ENCODE results near the gene WDR64.
"Not testable (repeated sequence)": the region's sequence is repeated elsewhere in the genome, so short reads cannot be mapped to it uniquely, and the experiment has no call there.

Gene WDR64

DNA sequence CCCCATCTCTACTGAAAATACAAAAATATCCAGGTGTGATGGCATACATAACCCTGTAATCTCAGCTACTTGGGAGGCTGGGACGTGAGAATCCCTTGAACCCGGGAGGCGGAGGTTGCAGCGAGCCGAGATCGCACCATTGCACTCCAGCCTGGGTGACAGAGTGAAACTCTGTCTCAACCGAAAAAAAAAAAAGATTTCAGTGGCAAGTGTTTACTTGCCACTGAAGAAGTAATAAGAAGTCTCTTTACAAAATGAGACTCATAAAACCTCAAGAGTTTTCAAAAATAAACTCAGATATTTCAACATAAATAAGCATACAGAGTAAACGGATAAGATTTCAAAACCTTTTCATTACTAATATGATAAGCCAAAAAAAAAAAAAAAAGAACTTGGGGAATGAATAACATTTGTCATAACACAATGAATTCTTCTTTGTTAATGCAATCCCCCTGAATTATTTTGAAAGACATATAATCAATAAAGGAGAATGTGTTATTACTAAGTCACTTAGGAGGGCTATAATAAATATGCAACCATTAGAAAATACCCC is 161.8 kb downstream of the WDR64 start:
- no peak for DNase-seq

DNA sequence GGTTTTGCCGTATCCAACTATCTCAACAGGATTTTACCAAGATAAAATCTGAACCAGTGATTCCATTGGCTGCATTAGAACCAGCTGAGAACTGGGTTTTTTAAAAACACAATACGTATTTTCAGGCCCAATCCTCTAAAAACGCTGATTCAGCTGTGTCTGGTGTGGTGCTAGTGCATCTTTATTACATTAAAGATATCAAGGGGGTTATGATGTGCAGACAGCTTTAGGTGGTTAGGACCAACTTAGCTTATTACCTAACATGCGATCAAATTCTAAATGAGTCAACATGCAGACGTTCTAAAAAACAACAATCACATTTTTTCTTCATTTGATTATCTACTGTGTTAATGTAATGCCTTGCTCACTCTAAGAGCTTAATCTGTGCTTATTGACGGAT is 163.9 kb downstream of the WDR64 start:
- DNase-seq = no peak

DNA sequence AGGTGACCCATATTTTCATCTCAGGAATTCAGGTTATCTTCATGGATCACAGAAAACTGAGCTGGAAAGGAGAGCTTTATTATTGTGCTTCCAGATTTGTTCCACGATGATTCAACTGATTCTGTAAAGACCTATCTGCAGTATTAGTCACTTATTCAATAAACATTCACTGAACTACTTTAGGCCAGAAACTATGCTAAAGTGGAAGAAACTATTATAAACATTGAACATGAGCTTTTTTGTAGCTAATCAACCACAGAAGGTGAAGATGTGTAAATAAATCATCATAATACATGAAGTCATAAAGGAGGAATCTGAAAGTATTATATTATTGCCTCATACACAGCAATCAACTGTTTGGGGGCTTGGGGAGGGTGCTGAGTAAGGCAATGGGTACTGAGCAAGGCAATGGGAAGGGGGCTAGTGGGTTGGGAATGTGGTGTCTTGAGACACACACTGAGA is 165.3 kb downstream of the WDR64 start:
- DNase-seq = no peak

DNA sequence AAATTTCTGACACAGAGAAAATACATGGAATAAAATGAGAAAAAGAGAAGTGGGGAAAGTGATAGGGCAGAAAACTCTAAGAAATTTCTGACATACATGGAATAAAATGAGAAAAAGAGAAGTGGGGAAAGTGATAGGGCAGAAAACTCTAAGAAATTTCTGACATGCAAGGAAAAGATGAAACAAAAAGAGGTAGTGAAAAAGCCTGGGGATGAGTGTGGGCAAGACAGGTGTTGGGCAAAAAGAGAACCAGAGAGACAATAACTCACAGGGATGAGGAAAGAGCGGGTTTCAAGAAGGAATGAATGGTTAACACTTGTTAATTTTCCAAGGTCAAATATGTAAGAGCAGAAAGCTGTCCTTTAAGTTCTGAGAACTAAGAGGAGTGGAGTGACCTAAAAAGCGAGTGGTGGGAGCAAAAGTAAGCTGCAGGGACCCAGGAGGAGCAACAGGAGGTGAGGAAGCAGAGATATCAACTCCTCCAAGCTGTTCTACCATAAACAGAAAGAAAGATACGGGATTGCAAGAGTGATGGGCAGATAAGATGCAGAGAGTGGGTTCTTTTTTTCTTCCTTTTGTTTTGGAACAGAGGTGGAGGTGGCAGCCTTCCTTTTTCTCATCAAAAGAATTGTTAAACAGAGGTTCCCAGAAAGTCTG is 166.0 kb downstream of the WDR64 start:
- no peak for DNase-seq

DNA sequence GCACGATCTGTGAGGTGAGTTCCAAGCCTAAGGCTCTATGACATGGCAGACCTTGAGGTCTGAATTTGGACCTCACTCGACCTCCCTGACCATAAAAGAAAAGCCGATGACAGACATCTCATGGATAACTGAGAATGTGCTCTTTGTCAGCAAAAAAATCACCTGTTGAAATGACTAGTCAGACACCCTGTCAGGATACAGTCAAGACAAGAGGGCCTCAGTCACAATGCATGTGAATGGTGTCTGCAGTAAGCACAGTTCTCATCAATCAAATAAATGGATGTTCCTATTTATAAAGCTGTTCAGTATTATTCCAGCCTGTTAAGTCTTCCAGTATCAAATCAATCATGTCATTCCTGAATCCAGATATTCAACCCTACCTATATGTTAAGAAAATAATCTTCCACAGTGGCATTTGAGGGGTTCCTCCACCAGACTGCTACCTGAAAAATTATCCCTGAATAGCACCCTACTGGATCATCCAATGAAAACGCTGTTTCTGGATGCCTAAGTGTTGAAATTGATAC is 167.3 kb downstream of the WDR64 start:
- DNase-seq = no peak

DNA sequence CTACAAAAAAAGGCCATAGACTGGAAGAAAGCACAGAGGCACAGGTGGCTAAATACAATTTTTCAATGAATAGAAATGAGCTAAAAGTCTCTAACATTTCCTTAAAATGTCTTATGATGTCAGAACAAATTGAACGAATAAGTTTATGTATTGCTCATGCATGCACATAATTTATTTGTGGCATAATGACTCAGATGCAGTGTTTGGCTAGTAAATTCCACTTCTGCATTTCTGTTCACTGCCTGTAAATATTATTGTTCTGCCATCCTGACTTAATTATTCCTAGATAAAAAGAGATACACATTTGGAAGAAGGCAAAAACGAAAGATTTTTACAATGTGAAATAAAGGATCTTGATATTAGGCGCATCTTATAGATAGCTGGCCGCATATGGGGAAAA is 169.3 kb downstream of the WDR64 start:
- no peak for DNase-seq

DNA sequence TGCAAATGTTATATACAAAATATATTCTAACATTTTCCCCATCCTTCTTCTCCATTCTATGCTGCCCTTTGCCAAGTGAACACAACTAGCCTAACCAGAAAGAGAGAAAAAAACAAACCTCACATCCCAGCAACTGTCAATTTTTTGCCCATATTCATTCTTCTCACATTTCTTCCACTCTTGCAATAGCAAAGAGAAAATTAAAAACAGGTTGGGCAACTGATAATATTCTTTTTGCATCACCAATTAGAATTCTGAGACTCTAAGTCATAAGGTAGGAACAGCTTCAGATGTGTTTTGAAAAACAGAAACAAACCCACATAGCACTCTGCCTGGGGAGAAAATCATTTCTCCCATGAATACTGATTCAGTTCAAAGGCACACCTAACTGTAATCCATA is 170.8 kb downstream of the WDR64 start:
- no peak for DNase-seq

DNA sequence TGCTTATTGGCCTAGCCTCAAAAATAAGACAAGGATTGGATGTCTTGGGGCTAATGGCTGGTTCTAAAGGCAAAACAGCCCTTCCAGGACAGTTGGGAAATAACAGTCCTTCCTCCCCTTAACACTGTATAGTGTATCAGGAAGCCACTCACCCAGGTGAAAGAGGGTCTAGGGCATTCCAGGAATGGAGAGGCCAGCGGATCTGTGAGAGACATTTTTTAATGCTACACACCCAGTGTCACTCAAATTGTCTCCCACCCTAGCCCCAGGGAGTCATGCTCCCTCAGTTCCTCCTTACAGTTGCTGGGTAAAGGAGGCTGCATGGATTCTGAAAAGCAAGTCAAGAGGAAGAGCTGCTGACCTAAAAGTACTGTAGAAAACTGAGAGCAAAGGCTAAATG is 171.8 kb downstream of the WDR64 start:
- DNase-seq = no peak

DNA sequence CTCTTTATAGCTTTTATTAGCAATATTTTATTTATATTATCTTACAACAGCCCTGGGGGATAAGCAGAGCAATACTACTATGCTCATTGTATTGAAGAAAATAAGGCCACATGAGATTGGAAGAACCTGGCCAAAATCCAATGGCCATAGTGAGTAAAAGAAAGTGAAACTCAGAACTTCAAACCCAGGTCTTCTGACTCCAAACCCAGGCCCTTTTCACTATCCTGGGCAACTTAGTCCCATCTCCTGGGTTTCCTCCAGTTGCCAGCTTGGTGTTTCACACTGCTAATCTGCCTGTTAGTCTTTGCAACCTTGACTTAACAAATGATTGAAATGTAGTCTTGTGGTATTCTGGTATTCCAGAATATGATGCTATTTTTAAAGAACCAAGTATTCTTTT is 173.5 kb downstream of the WDR64 start:
- no peak for DNase-seq

DNA sequence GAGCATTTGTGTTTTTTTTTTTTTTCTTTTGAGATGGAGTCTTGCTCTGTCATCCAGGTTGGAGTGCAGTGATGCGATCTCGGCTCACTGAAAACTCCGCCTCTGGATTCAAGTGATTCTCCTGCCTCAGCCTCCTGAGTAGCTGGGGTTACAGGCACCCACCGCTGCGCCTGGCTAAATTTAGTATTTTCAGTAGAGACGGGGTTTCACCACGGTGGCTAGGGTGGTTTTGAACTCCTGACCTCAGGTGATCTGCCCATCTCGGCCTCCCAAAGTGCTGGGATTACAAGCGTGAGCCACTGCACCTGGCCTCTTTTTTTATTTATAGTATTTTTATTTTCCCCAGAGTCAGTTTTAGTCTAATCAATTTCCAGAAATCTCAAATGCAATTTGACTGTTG is 174.5 kb downstream of the WDR64 start:
- not testable (repeated sequence) for DNase-seq

DNA sequence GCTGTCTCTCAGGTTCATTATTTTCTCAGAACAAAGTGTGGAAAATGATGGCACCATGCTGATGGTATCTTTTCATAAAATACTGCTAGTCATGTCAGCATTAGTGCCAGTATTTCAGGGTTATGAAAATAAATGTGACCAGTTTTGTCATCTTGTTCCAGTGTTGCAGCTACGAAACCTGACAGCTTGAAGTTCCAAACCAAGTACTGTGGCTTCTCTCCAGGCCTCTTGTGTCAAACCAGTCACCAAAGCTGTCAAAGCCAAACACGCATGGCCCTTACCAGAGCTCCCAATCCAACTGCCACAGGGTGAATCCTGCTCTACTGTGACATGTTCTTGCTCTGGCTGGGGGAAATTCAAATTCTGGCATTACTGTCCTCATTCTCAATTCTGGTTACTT is 175.2 kb downstream of the WDR64 start:
- no peak for DNase-seq

DNA sequence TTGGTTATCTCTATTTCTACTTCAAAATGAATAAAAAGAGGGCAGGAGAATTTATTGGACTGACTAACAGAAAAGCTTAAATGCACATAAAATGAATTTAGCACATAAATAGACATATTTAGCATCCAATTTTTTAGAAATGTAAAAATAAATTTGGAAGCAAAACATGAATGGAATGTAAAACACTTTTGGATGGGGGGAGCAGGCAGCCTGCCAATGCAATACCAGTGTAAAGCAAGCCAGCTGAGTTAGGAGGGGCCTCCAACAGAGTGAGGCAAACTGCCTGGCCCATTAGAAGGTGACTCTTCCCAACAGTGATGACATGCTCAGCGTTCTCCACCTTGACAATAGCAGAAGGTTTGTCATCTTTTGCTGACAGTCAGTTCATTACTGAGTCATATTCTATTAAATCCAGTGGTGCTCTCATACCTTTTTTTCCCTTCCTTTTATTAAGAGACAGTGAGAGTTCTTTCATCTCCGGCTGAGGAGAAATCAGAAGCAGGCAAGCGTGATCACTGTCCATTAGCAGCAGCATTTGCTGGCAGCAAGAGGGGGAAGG is 176.5 kb downstream of the WDR64 start:
- peak; percentile 19 for DNase-seq

DNA sequence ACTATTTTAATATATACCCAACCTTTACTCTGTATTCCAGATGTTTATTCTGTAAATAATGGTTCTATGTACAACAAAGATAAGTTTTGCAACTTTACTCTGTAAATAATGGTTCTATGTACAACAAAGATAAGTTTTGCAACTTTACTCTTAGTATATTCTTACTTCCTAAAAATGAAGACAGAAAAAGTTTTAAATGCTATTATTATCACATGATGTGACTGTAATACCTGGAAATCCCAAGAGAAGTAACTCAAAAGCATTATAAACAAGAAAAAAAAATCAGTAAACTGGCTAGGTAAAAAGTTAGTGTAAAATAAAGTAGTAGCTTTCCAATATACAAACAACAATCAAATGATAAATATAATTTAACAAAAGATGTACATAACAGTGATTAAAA is 177.4 kb downstream of the WDR64 start:
- DNase-seq = no peak

DNA sequence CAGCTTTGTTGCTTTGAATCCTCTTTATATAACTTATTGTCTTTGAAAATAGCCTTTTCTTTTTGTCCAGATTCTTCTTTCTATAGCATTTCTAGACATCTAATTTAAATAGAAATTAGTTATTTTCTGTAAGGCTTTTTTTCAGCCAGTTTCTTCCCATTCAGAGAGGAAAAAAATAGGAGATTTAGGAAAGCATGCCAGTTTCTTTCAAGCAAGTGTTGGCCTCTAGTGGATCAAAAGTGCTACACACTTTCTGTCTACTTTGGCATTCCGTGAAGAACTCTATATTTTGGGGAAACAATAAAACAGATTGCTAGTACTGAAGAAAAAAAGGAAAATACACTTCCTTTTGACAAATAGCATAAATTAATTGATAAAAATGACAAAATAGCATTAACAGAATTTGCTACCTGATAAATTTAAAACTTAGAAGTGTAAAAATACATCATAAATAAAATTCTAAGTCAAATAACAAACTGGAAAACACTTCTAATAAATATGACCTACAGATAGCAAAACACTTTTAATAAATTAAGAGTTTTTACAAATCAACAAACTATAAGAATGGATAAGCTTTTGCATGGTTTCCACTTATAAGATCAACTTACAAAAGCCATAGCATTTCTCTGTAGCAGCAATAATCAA is 182.8 kb downstream of the WDR64 start:
- peak; percentile 12 for DNase-seq

DNA sequence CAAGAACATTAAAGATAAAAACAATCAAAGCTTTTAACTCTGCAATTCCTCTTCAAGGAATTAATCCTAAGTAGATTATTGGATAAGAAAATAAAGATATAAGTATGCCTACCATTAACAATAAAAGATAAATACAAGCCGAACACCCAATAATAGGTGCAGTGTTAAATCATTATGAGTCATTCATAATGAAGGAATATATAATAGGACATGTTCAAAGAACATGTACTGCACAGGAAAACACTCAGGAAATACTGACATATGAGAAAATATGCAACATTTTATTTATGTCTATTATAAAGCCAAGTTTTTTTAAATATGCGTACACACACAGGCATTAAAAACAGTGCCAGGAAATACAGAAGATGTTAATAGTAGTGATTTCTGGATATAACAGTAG is 184.9 kb downstream of the WDR64 start:
- no peak for DNase-seq

DNA sequence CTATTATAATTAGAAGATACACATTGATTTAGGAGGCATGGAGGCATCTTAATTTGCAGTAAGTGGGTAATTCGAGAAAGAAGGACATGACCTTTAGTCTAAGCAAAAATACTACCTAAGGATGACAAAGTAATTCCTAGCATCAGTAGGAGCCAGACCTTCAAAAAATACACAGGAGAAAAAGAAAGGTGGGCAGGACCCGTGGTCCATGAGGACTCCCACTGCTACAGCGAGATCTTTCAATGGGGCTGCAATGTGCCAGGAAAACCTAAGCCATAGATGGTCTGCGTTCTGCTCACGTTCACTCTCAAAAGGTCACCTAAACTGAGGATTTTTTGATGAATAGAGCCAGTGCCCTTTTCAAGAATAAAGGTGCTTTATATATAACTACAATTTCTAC is 185.3 kb downstream of the WDR64 start:
- DNase-seq = no peak

DNA sequence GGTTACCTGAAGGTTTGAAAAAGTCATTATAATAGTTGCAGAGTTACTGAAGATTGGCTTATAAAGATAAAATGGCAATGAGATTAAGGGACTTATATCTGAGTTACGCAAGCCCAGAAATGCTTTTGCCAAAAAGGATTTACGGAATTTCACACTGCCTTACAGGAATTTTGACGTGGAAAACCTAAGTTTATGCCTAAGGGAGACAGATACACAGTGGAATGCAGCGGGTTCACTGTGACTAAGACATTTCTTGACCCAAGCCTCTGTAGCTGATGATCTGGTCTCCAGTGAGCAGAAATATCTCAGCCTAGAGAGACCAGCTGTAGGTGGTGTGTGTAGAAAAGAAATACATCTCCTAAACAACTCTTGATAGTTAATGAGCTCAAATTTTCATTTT is 185.8 kb downstream of the WDR64 start:
- no peak for DNase-seq

DNA sequence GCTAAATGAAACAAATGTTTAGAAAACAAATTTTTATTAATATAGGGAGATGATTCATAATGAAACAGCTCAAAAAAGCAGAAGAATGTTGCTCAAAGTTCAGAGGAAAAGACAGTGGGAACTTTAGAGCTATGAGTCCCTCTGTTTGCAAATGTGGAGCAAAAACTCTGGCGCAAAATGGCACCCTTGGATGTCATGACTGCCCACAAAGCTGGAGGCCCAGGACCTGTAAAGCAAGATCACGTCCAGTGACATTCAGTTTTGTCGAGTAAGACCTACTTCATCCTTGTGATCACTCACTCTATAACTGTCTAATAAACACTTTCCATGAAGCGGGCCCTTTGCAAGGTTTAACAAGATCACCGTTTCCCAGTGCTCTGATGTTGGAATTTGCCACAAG is 186.8 kb downstream of the WDR64 start:
- DNase-seq = no peak

DNA sequence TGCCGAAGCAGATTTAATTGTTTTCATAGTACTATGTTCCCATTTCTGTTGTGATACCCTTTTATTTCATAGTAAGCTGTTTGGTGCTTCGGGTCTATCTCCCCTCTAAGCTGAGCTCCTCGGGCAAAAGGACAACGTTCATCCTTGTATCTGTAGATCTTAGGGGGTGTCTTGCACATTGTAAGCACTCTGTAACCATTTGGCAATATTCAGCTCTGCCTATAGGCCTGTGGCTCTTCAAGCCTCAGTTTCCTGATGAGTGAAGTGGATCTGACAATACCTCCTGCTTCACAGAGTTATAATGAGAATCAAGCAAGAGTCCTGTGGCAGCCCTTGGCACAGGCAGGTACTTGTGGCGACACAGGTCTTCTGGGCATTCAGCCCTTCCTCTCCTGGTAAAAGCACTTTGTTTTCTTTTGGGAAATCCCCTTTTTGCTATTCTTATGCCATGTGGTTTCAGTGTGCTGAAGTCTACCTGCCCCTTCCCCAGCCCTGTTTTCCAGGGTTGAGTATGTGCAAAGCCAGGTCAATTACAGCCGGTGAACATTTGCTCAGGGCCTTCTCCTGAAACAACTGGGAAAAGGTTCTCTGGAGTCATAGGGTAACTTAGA is 187.4 kb downstream of the WDR64 start:
- DNase-seq = no peak

DNA sequence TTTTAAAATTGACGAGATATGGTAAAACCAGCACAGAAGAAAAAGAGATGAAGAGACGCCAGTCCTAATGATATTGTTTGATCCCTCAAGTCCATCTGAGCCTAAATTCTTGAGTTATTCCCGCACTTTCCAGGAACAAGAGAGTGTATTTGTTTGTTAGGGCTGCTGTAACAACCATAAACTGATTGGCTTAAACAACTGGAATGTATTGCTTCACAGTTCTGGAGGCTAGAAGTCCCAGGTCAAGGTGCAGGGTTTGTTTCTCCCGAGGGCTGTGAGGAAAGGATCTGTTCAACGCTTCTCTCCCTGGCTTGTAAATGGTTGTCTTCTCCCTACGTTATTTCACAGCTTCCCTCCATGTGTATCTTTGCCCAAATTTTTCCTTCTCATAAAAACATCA is 188.1 kb downstream of the WDR64 start:
- DNase-seq = no peak

DNA sequence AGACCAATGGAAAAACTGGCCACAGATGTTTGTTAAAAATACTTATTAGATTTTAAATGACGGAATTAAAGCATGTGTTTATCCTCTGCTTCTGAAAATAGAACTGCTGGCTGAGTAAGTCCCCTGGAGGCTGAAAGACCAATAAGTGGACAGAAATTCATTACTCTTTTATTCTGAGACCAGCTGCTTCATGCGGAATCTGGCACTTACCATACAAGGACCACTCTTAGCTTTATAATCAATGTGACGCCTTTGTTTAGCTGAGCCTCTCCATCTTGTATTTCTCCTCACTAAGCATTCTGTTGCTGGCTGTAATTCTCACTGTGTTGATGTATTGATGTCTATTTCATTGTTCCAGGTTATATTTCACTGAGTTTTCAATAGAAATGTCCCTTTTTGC is 189.6 kb downstream of the WDR64 start:
- peak; percentile 90 for DNase-seq

DNA sequence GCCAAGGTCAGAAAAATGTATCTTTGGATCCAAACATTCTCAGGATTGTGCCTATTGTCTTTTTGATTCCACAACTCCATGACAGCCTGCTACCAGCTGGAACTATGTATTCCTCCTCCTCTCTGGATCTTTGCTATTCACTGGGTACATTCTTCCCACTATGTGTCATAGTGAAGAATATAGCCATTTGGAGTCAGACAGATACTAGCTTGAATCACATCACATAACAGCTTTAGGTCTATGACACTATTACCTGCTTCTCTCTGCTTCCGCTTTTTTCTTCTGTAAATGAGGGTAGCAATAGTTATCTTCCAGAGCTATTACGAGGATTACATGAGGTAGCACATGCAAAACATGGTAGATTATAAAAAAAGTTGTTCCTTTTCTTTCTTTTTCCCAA is 190.5 kb downstream of the WDR64 start:
- no peak for DNase-seq

DNA sequence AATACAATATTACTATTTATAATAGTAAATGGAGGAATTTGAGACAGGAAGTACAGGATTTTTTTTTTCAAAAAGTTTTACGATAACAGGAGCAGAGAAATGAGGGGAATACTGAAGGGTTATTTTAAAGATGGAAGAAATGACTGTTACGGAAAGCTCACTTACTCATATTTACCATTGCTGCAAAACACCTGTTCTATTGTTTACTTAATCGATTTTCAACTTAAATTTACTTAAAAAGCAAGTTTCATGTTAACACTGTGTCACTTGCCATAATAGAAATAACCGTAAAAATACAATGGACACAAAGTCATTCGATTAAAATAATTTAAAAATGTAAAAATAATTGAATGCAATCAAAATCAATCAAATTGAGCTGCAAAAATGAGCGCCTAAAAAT is 192.5 kb downstream of the WDR64 start:
- no peak for DNase-seq

DNA sequence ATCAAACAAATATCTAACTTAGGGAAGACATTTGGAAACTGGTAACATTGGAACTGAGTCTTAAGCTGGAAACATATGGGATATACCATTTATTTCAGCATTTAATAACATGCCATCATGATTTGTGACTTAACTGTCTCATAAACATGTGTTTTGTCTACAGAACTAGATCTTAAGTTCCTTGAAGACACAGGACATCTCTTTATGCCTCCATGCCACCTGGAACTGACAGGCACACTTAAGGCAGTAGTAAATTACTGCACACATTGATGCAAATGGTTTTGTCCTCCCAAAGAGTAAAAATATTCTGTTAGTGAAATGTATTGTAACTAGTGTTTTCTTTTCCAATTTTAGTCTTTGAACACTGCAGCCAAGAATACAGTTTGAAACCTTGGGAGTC is 194.3 kb downstream of the WDR64 start:
- no peak for DNase-seq
